SJSA1 (cell line): ENCODE measurements around the gene AWAT1. TPM values are rescaled to one million over a fixed set of nuclear protein-coding genes. Genes with fewer than 3 reads are reported as not detected.
A peak's percentile ranks its signal among the peaks of the same experiment; 100 is the strongest.
"Not testable (repeated sequence)": the region's sequence is repeated elsewhere in the genome, so short reads cannot be mapped to it uniquely, and the experiment has no call there.

ENCODE experiments used
- DNase-seq, 2 experiments: peaks; one replicate each; pipeline ENCODE4 v3.0.0-alpha.2; 2015 to 2020; ENCODE audit warnings: low spot score in 2 of 2, low read depth in 1 of 2
- H3K27ac ChIP-seq: fragments of 250-450 bp; sonication (Bioruptor Pico); 2 replicates; pipeline ENCODE4 v1.5.1; 2020; ENCODE audit warnings: mild to moderate bottlenecking, moderate library complexity
- H3K27me3 ChIP-seq: fragments of 250-450 bp; sonication (Bioruptor Pico); replicated peaks from 2 replicates; pipeline ENCODE4 v1.5.1; 2020; ENCODE audit warnings: mild to moderate bottlenecking, moderate library complexity
- H3K36me3 ChIP-seq: fragments of 250-450 bp; sonication (Bioruptor Pico); 2 replicates; pipeline ENCODE4 v1.5.1; 2020; ENCODE audit warnings: mild to moderate bottlenecking
- H3K4me1 ChIP-seq: fragments of 250-450 bp; sonication (Bioruptor Pico); replicated peaks from 2 replicates; pipeline ENCODE4 v1.6.1; 2021; ENCODE audit warnings: mild to moderate bottlenecking
- H3K4me3 ChIP-seq: fragments of 250-450 bp; sonication (Bioruptor Pico); 2 replicates; pipeline ENCODE4 v1.5.1; 2020; ENCODE audit warnings: mild to moderate bottlenecking
- H3K9me3 ChIP-seq: fragments of 250-450 bp; sonication (Bioruptor Pico); replicated peaks from 2 replicates; pipeline ENCODE4 v1.5.1; 2020; ENCODE audit warnings: mild to moderate bottlenecking
- total RNA-seq: library from RNA; depleted of rRNA; stranded (reverse); fragments of >200 nt; shearing (Covaris generic); gene quantifications from 2 replicates; pipeline ENCODE4 v1.2.3, GENCODE V29; 2014; rRNA removed

AWAT1 gene
- total RNA-seq = not detected in 2 replicates

GRCh38 chrX:70234355-70234754 is at the start of gene AWAT1:
Gene AWAT1 (plus strand): TSS chrX:70234655. CDS start chrX:70234696, 41 bp downstream.
- no peak for DNase-seq

GRCh38 chrX:70190225-70190624 is 44.2 kb upstream of the AWAT1 start:
- Histone ChIP-seq H3K36me3 (no peaks in the 10 kb centered on the region), H3K4me3 (no peak overlapping the region), H3K27me3 (no peaks in the 10 kb centered on the region), H3K9me3 (no peaks in the 10 kb centered on the region), H3K4me1 (no peaks in the 10 kb centered on the region), H3K27ac (no peak overlapping the region)
- no peak for DNase-seq

More at GRCh38 chrX:70234355-70234754, at the start of gene AWAT1:
- Histone ChIP-seq H3K36me3 (no peaks in the 10 kb centered on the region), H3K9me3 (no peaks in the 10 kb centered on the region), H3K27me3 (no peaks in the 10 kb centered on the region), H3K4me1 (no peaks in the 10 kb centered on the region), H3K27ac (no peak within 1 kb of the TSS), H3K4me3 (no peak within 1 kb of the TSS)

- H3K4me3 ChIP-seq = no peak overlapping the region
- no peaks in the 10 kb centered on the region for H3K36me3 ChIP-seq
- H3K27me3 ChIP-seq = no peaks in the 10 kb centered on the region
- no peak overlapping the region for H3K27ac ChIP-seq
- no peaks in the 10 kb centered on the region for H3K9me3 ChIP-seq
- H3K4me1 ChIP-seq = no peaks in the 10 kb centered on the region
- DNase-seq = peak; percentile 9 to 46
These were observed 37.3 kb upstream of the AWAT1 start for GRCh38 chrX:70196961-70197720.

GRCh38 chrX:70201732-70202131 is 32.7 kb upstream of the AWAT1 start:
- no peak for DNase-seq
- H3K4me3 ChIP-seq = no peak overlapping the region
- H3K4me1 ChIP-seq = no peaks in the 10 kb centered on the region
- no peaks in the 10 kb centered on the region for H3K27me3 ChIP-seq
- no peaks in the 10 kb centered on the region for H3K9me3 ChIP-seq
- no peaks in the 10 kb centered on the region for H3K36me3 ChIP-seq
- no peak overlapping the region for H3K27ac ChIP-seq

- Histone ChIP-seq H3K27me3 (no peaks in the 10 kb centered on the region), H3K36me3 (no peaks in the 10 kb centered on the region), H3K9me3 (no peaks in the 10 kb centered on the region), H3K4me1 (no peaks in the 10 kb centered on the region), H3K4me3 (no peak overlapping the region), H3K27ac (no peak overlapping the region)
- DNase-seq = no peak
These were observed 26.0 kb upstream of the AWAT1 start for GRCh38 chrX:70208479-70208878.

GRCh38 chrX:70209570-70209969 is 24.9 kb upstream of the AWAT1 start:
- not testable (repeated sequence) for H3K4me3 ChIP-seq, H3K4me1 ChIP-seq, H3K9me3 ChIP-seq, H3K27ac ChIP-seq, H3K27me3 ChIP-seq, H3K36me3 ChIP-seq, DNase-seq

- Histone ChIP-seq H3K27me3 (no peaks in the 10 kb centered on the region), H3K4me3 (no peak overlapping the region), H3K4me1 (no peaks in the 10 kb centered on the region), H3K36me3 (no peaks in the 10 kb centered on the region), H3K9me3 (no peaks in the 10 kb centered on the region), H3K27ac (no peak overlapping the region)
- DNase-seq = no peak
These were observed 14.3 kb upstream of the AWAT1 start for GRCh38 chrX:70219938-70220764.

GRCh38 chrX:70226048-70226447 is 8.4 kb upstream of the AWAT1 start:
- Histone ChIP-seq H3K4me3 (no peak overlapping the region), H3K9me3 (no peaks in the 10 kb centered on the region)
- no peak for DNase-seq

GRCh38 chrX:70226687-70227086 is 7.8 kb upstream of the AWAT1 start:
- no peaks in the 10 kb centered on the region for H3K9me3 ChIP-seq
- H3K27ac ChIP-seq = no peak overlapping the region
- H3K4me3 ChIP-seq = no peak overlapping the region
- no peak for DNase-seq
- H3K36me3 ChIP-seq = no peaks in the 10 kb centered on the region
- no peaks in the 10 kb centered on the region for H3K4me1 ChIP-seq
- no peaks in the 10 kb centered on the region for H3K27me3 ChIP-seq

More at GRCh38 chrX:70226048-70226447, 8.4 kb upstream of the AWAT1 start:
- H3K27me3 ChIP-seq = no peaks in the 10 kb centered on the region
- no peaks in the 10 kb centered on the region for H3K36me3 ChIP-seq
- H3K4me1 ChIP-seq = no peaks in the 10 kb centered on the region
- no peak overlapping the region for H3K27ac ChIP-seq

- no peaks in the 10 kb centered on the region for H3K4me1 ChIP-seq
- H3K36me3 ChIP-seq = no peaks in the 10 kb centered on the region
- no peak for DNase-seq
- H3K4me3 ChIP-seq = no peak overlapping the region
- H3K9me3 ChIP-seq = no peaks in the 10 kb centered on the region
- no peaks in the 10 kb centered on the region for H3K27me3 ChIP-seq
- no peak overlapping the region for H3K27ac ChIP-seq
These were observed 2.8 kb upstream of the AWAT1 start for GRCh38 chrX:70231666-70232065.

- no peaks in the 10 kb centered on the region for H3K4me1 ChIP-seq
- H3K9me3 ChIP-seq = no peaks in the 10 kb centered on the region
- DNase-seq = no peak
- H3K36me3 ChIP-seq = no peaks in the 10 kb centered on the region
- H3K27ac ChIP-seq = no peak overlapping the region
- no peak overlapping the region for H3K4me3 ChIP-seq
- no peaks in the 10 kb centered on the region for H3K27me3 ChIP-seq
These were observed 6.3 kb downstream of the AWAT1 start for GRCh38 chrX:70240751-70241150.

- Histone ChIP-seq H3K4me3 (no peak overlapping the region), H3K27me3 (no peaks in the 10 kb centered on the region), H3K27ac (no peak overlapping the region), H3K36me3 (no peaks in the 10 kb centered on the region), H3K4me1 (no peaks in the 10 kb centered on the region), H3K9me3 (no peaks in the 10 kb centered on the region)
- DNase-seq = no peak
These were observed 7.0 kb downstream of the AWAT1 start for GRCh38 chrX:70241501-70241900.

GRCh38 chrX:70243601-70244000 is 9.1 kb downstream of the AWAT1 start:
- H3K27ac ChIP-seq, H3K9me3 ChIP-seq, H3K4me1 ChIP-seq, H3K4me3 ChIP-seq, H3K36me3 ChIP-seq, H3K27me3 ChIP-seq, DNase-seq: not testable (repeated sequence)

GRCh38 chrX:70244881-70245280 is 10.4 kb downstream of the AWAT1 start:
- H3K4me1 ChIP-seq = no peaks in the 10 kb centered on the region
- H3K27ac ChIP-seq = no peak overlapping the region
- H3K9me3 ChIP-seq = no peaks in the 10 kb centered on the region
- H3K4me3 ChIP-seq = no peak overlapping the region
- H3K36me3 ChIP-seq = no peaks in the 10 kb centered on the region
- DNase-seq = no peak
- no peaks in the 10 kb centered on the region for H3K27me3 ChIP-seq
